ENCODE results near the gene SFRP5.

SFRP5 gene

DNA sequence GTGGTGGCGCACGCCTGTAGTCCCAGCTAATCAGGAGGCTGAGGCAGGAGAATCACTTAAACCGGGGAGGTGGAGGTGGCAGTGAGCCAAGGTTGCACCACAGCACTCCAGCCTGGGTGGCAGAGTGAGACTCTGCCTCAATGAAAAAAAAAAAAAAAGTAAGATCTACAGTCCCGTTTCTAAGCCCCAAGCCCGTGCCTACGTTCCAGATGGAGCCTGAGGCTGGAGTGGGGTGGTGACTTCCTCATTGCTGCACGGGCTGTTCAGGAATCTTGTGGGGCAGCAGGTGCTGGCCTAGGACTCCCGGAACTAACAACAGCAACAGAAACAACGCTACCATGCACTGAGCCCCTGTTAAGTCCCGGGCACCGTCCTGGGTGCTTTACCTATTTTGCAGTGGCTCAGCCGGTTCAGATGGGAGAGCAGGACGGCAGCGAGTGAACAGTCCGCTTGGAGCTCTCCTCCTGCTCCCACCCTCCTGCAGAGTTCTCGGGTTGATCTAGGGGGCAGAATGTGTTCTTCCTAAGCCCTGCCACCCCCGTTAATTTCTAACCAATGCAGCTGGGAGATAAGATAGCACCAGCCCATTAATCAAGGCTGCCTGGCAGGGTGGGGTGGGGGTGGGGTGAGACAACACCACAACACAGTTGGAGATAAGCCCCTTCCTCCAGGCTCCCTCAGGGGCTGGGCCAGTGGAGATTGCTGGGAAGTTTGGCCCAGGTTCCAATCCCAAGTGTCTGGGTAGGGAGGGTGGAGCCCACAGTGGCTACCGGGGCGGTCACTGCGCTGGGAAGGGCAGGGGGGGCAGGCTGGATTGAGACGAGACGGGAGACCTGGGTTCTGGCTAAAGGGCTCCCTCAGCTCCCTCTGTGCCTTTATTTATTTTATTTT is 17.0 kb upstream of the SFRP5 start:
- DNase-seq (ENCODE audit: low read depth) = no peak
- H3K4me3 ChIP-seq (ENCODE audit: low read depth, low read length) = no peak overlapping the region

DNA sequence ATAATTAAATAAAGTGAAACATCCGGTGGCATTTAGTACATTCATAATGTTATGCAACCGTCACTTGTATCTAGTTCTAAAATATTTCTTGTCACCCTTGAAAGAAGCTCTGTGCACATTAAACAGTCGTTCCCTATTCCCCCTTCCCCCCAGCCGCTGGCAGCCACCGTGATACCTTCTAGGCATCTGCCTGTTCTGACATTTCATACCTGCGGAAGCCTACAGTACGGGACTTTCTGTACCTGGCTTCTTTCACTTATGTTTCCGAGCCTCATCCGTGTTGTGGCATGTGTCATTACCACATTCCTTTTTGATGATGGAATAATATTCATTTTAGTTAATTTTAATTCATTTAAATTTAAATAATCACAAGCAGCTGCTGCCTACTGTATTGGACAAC is 13.9 kb upstream of the SFRP5 start:
- no peak for DNase-seq (ENCODE audit: low read depth)
- H3K4me3 ChIP-seq (ENCODE audit: low read depth, low read length) = no peak overlapping the region

DNA sequence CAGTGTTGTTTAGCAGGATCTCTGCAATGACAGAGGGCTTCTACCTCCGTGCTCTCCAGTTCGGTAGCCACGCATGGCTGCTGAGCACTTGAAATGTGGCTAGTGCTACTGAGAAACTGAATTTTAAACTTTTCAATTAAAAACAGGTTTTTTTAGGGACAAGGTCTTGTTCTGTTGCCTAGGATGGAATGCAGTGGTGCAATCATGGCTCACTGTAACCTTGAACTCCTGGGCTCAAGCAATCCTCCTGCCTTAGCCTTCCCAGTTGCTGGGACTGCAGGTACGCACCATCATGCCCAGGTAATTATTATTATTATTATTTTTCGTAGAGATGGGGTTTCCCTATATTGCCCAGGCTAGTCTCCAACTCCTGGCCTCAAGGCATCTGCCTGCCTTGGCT is 13.4 kb upstream of the SFRP5 start:
- H3K4me3 ChIP-seq (ENCODE audit: low read depth, low read length) = no peak overlapping the region
- DNase-seq (ENCODE audit: low read depth) = no peak

DNA sequence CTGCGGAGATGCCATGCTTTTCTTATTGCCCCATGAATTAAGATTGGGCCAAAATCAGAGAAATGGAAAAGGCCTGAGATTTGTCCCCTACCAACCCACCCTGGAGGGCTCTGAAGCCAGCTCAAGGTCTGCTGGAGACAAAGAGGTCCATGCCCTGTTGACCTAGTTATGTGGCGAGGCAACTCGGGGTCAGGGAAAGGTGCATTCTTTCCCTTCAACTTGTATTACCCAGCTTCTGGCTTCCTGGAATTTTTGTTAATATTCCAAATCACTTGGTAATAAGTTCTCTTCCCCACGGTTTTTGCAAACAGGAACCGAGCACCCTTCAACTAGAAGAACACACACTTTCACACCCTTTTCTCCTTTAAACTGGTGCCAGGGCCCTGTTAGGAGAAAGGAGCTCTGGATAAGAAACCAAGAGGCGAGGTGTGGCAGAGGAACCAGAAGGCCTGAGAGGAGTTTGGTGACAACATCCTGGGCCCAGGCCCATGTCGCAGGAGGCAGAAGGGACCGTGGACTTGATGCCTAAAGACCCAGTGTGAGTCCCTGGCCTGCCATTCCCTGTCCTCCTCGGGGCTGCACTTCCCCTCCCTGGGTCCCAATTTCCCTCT is 12.5 kb upstream of the SFRP5 start:
- no peak for DNase-seq (ENCODE audit: low read depth)
- no peak overlapping the region for H3K4me3 ChIP-seq (ENCODE audit: low read depth, low read length)

DNA sequence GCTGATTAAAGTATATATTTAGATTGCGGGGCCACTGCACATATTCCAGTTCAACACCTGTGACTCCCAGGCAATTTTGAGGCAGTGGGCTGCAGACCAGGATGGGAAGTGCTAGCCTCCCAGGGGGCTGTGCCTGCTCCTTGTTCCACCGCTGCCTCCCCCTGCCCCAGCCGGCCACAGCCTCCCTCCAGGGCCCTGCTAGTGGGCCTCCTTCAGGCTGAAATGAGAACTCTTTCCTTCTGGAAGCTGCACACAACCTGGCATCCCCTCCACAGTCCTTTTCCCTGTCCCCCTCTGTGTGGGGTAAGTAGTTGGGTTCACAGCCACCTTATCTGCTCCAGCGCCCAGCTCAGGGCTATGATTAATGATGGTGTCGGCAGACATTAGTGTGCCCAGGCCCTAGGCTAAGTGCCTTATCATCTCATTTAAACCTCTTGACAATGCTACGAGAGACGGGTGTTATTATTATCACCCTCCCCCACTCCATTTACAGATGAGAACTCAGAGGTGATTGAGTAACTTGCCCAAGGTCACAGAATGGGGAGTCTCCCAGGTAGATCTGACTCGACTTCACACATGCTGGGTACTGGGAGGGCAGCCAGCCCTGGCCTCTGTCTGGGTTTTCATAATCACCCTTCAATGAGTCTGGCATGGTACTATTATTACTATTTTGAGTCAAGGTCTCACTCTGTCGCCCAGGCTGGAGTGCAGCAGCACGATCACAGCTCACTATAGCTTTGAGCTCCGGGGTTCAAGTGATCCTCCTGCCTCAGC is 10.8 kb upstream of the SFRP5 start:
- H3K4me3 ChIP-seq (ENCODE audit: low read depth, low read length) = no peak overlapping the region
- DNase-seq (ENCODE audit: low read depth) = no peak

DNA sequence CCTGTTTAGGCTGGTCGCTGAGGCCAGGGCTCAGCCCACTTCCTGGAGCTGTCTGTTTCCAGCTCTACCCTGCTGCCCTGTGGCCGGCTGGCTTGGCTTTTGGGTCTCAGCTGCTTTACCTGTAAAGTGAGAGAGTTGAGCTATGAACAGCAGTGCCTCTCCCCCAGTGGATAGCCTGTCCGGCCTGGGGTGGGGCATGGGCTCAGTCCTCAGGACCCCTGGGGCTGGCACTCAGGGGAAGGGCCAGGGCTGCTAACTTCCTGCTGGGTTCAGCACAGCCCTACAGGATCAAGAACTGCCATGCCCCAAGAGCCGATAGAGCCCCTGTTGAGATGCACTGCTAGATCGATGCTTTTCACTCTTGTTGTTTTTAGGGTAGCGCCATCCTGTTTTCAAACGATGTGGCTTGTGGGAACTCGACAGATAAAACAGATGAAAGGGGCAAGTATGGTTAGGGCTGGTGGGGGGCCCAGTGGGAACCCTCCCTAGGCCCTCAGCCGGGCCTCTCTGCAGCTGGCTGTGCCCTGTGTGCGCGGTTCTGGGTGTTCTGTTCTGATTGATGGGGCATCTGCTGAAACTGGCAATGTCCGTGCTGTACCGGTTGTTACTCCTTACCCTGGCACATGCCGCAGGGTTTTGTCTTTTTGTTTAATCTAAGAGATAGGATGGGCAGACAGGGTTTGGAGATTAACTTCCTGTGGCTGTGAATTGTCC is 10.0 kb upstream of the SFRP5 start:
- H3K4me3 ChIP-seq (ENCODE audit: low read depth, low read length) = no peak overlapping the region

DNA sequence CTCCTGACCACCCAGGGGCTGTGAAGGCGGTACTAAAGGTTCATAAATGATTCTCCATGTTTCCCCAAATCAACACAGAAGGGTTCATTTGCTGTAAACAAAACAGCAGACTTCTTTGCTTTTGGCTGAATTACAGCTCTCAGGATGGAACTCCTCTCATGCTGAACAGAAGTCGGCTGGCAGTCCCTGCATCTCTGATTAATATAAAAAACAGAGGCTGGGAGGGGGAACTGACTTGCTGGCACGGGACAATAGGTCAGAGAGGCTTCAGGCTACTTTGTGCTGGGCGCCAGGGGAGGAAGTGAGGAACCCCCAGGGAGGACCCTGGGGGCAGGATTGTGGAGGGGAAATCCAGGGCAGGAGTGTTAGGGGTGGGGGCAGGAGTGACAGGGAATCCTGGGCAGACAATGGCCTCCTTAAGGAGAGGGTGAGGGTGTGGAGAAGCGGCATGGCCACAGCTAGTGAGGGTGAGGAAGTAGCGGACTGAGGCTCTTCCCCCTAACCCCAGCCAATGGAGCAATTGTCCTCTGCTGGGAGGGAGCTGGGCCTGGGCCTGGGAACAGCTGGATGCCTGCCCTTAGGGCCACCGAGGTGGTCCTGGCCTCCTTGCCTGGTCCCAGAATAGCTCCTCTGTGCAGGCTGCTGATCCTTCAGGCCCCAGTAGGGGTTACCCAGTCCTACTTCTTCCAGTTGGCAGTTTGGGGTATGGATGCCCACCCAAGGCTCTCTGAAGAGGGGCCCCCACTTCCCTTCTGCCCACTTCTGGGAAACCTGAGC is 9.2 kb upstream of the SFRP5 start:
- no peak overlapping the region for H3K4me3 ChIP-seq (ENCODE audit: low read depth, low read length)
- no peak for DNase-seq (ENCODE audit: low read depth)

More for the DNA sequence above, 10.0 kb upstream of the SFRP5 start:
- no peak for DNase-seq (ENCODE audit: low read depth)

DNA sequence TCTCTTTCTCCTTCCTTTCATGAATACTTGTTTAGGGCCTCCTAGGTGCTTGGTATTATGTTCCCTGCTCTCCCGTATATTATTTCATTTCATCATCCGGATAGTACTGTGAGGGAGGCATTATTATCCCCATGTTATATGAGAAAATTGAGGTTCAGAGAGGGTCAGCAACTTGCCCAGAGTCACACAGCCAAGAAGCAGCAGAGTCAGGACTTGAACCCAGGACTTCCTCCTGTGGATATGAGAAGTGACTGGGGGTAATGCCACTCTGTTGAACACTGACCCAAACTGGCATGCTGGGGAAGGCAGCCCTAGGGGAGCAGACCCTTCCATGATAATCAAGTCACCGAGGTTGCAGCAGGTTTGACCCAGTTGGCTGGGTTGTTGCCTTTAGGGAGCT is 8.2 kb upstream of the SFRP5 start:
- no peak overlapping the region for H3K4me3 ChIP-seq (ENCODE audit: low read depth, low read length)
- DNase-seq (ENCODE audit: low read depth) = no peak

DNA sequence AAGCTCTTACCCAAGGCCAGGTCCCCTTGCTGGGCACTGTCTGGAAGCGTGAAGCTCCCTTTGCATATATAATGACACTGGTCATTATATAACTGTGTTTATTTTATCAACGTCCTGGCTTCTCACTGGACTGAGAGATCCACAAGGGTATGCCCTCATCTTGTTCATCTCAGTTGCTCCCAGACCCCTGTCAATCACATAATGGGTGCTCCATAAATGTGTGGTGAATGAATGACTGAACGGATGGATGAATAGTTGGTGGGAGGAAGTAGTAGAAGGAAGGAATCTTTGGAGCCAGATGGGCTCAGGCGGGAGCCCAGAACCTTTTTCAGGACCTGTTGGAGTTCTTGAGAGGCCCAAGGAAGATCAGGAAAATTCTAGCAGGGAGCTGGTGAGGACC is 7.7 kb upstream of the SFRP5 start:
- DNase-seq (ENCODE audit: low read depth) = no peak
- no peak overlapping the region for H3K4me3 ChIP-seq (ENCODE audit: low read depth, low read length)

DNA sequence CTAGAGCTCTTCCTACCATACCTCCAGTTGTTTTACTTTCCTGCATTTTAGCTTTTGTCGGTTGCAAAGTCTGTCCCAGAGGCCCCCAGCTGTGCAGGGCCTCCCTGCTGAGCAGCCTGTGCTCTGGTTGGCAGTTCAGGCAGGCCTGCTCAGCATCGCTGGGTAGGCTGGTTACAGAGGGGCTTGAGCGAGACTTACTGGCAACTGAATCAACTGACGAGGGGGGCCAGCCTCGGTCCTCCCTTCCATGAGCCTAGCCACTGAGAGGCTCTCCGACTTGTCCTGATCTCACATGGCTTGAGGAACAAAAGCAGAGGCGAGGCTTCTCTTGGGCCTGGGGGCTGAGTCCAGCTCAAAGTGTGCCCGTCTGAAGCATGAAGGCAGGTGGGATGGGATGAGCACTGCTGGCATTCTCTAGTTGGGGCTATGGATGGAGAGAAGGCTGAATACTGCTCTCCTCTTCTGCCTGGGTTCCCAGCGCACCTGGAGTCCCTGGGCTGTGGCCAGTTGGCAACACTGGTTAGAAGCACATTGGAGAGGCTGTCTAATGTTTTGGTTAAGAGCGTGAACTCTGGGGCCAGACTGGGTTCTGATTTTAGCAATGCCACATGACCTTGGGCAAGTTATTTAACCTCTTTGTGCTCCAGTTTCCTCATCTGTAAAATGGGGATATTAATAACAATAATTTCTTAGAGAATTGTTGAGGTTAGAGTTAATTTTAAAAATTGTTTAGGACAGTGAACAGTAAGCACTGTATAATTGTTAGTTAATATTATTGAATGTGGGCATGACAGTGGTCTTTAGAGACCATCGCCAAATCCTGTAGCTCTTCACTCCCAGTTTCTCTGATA is 6.9 kb upstream of the SFRP5 start:
- no peak overlapping the region for H3K4me3 ChIP-seq (ENCODE audit: low read depth, low read length)
- DNase-seq (ENCODE audit: low read depth) = no peak

DNA sequence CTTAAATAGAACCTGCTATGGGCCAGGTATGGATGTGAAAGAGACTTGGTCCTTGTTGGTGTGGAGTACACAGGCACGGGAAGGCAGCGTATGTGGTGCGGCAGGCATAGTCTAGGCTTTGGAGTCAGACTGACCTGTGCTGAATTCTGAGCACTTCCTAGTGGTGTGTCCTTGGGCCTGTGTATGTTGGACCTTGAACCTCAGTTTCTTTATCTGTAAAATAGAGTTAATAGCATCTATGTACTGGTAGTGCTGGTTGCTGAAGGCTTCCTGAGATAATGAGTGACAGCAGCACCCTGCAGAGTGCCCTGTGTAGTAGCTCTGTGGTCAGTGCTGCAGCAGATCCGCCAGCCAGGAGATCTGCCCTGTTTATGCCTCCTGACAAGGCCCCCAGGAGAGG is 5.3 kb upstream of the SFRP5 start:
- DNase-seq (ENCODE audit: low read depth) = no peak
- no peak overlapping the region for H3K4me3 ChIP-seq (ENCODE audit: low read depth, low read length)

DNA sequence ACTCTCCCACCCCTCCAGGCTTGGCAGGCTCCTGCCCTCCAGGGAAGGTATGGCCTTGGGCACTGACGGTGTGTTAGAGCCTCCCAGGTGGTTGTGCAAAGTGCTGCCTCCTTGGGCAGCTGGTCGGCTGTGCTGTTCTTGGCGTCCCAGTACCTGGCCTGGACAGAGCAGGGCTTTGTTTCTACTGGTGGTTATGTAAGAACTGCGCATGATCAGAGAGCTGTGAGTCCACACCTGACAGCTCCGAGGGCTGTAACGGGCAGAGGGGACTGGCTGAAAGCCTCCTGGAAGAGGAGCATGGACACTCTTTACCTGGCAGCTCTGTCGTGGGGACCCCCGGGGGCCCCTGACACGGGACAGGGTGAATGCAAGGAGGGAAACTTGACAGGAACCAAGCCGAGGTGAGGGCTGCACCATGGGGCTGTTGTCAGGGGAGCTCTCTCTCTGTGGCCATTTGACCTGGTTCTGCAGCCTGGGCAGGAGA is 3.1 kb upstream of the SFRP5 start:
- H3K4me3 ChIP-seq (ENCODE audit: low read depth, low read length) = no peak overlapping the region

DNA sequence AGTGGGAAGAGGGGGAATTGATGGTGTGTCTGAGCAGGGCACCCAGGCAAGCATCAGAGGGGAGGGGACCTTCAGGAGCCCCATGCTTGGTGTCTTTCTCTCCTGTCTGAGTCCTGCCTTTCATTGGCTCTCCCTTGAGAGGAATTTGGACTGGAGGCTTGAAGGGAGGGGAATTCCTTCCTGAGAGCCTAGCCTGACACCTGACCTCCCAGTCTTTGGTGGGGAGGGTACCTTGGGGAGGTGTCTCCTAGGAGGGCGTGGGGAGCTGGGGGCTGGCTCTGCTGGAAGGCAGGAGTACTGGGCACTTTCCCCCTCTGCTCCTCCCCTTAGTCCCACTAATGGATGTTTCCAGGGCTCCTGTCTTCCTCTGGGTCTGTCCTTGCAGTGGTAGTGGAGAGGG is 1.3 kb upstream of the SFRP5 start:
- DNase-seq (ENCODE audit: low read depth) = no peak
- H3K4me3 ChIP-seq (ENCODE audit: low read depth, low read length) = no peak overlapping the region

More for the DNA sequence above, 3.1 kb upstream of the SFRP5 start:
- DNase-seq (ENCODE audit: low read depth) = no peak

DNA sequence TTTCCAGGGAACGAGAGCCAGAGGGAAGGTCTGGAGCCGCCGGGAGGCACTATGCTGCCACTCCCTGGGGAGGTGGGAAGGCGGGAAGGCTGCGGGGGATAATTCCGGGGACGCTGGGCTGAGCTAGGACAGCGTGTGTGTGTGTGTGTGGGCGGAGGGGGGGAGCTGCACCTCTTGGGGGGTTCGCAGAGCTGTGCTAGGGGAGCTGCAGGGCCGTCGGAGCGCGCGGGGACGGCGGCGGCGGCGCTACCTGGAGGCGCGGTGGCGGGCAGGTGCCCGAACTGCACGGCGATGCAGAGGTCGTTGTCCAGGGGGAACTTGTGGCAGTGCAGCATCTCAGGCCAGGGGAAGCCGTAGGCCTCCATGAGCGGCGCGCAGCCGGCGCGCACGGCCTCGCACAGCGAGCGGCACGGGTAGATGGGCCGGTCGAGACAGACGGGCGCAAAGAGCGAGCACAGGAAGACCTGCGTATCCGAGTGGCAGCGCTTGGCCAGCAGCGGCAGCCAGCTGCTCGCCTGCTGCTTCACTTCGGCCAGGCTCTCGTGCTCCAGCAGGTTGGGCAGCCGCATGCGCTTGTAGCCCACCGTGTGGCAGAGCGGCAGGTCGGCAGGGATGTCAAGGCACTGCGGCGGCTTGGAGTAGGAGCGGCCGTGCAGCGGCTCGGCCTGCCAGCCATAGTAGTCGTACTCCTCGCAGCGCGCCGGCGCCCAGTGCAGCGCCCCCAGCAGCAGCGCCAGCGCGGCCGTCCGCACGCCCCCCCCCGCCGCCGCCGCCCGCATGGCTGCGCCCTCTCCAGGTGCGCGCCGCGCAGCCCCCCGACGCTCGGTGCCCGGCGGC is 526 bp downstream of the SFRP5 start:
- no peak for DNase-seq (ENCODE audit: low read depth)
- peak overlapping the region; percentile 46 for H3K4me3 ChIP-seq (ENCODE audit: low read depth, low read length)

DNA sequence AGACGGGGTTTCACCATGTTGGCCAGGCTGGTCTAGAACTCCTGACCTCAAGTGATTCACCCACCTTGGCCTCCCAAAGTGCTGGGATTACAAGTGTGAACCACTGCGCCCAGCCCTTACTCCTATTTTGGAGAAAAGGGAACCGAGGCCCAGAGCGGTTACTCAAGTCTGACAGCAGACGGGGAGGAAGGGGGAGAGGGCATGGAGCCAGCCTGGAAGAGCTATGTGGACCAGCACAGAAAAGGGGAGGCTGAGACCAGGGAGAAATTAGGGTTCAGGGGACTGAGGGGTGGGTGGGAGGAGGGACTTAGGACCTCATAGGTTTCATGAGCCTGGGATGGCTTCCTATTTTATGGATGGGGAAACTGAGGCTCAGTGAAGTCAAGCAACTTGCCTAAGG is 1.5 kb downstream of the SFRP5 start:
- no peak for DNase-seq (ENCODE audit: low read depth)
- peak overlapping the region; percentile 46 for H3K4me3 ChIP-seq (ENCODE audit: low read depth, low read length)

DNA sequence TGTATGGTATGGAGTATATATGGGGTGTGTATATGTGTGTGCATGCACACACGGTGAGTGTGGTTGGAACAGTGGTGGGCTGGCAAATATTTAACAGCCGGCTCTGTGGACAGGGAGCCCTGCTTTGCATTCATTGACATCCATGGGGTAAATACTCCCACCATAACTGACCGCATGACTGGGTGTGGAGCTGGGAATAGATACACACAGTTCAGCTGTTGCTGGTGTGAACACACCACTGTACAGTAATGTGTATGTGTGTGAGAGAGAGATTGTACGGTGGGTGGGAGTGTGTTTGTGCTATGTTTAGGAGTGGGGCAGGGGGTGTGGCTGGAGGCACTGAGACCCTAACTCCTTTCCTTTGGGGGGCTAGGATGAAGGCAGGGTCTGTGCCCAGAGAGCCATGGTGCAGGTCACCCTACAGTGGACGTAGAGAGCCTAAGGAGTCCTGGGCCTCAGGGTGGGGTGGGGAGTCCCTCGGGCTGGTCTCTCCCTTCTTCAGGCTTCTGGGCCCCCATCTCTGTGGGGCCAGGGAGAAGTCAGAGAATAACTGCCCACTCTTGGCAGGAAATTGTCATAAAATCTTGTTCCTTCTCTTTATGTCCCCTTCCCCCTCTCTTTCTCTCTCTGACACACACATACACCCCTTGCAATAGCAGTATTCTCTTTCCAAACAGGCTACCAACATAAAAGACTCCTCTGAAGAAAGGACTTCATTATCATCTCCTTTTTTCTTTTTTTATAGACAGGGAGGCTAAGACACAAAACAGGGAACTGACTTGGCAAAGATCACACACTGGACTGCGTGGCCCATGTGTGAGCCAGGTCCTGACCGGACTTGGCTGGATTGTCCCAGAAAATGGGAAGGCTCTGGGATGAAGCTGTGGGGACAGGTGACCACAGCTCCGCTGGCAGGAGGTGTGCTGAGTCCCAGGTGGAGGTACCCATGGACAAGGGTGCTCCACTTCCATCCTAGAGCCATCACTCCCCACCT is 3.2 kb downstream of the SFRP5 start:
- no peak overlapping the region for H3K4me3 ChIP-seq (ENCODE audit: low read depth, low read length)
- DNase-seq (ENCODE audit: low read depth) = no peak

All from skeletal muscle cell (primary cell).